Liver (tissue), 9 donors: ENCODE results near the gene NCOA3. TPM values are rescaled to one million over a fixed set of nuclear protein-coding genes. Genes with fewer than 3 reads are reported as not detected.
A peak's percentile ranks its signal among the peaks of the same experiment; 100 is the strongest.

Source experiments
- DNase-seq: peaks from one replicate; pipeline ENCODE4 v3.0.0-alpha.2; 2017; ENCODE audit warnings: low spot score
- H3K27ac ChIP-seq, 2 donors: one replicate each; pipeline ENCODE4 v1.7.0; 2013; ENCODE audit warnings: inconsistent platforms in 2 of 2, low read length in 2 of 2, control low read depth in 1 of 2, low read depth in 1 of 2, mild to moderate bottlenecking in 1 of 2
- H3K27me3 ChIP-seq, 4 donors: one replicate each; pipeline versions ENCODE4 v1.6.1 to v1.7.0; 2013; ENCODE audit warnings: low read length in 3 of 4, inconsistent platforms in 1 of 4, mild to moderate bottlenecking in 1 of 4, moderate library complexity in 1 of 4; ENCODE audit not compliant: control insufficient read depth in 4 of 4, insufficient read depth in 4 of 4
- H3K36me3 ChIP-seq, 4 donors: one replicate each; pipeline versions ENCODE4 v1.6.1 to v1.7.0; 2013; ENCODE audit warnings: low read length in 3 of 4, mild to moderate bottlenecking in 3 of 4, low read depth in 1 of 4, moderate library complexity in 1 of 4; ENCODE audit not compliant: control insufficient read depth in 4 of 4, insufficient read depth in 3 of 4
- H3K4me1 ChIP-seq, 4 donors: one replicate each; pipeline versions ENCODE4 v1.6.1 to v1.7.0; 2013; ENCODE audit warnings: low read length in 3 of 4, mild to moderate bottlenecking in 3 of 4, moderate library complexity in 1 of 4; ENCODE audit not compliant: control insufficient read depth in 4 of 4, insufficient read depth in 4 of 4
- H3K4me3 ChIP-seq, 3 donors: one replicate each; pipeline versions ENCODE4 v1.6.1 to v1.7.0; 2013; ENCODE audit warnings: low read length in 3 of 3, control low read depth in 1 of 3, low read depth in 1 of 3, mild to moderate bottlenecking in 1 of 3
- H3K9ac ChIP-seq, 2 donors: one replicate each; pipeline ENCODE4 v1.7.0; 2013; ENCODE audit warnings: low read length in 2 of 2, mild to moderate bottlenecking in 2 of 2, moderate library complexity in 2 of 2, control low read depth in 1 of 2, low read depth in 1 of 2
- H3K9me3 ChIP-seq, 4 donors: one replicate each; pipeline versions ENCODE4 v1.6.1 to v1.7.0; 2013; ENCODE audit warnings: low read length in 3 of 4; ENCODE audit not compliant: control insufficient read depth in 4 of 4
- ATF3 ChIP-seq: IDR thresholded peaks from 2 replicates; pipeline ENCODE4 v1.6.1; 2016; ENCODE audit warnings: antibody characterized with exemption
- EGR1 ChIP-seq, 2 donors: IDR thresholded peaks; 2 replicates each; pipeline ENCODE4 v1.6.1; 2016 to 2018; ENCODE audit warnings: antibody characterized with exemption in 2 of 2, low read depth in 2 of 2
- FOXA1 ChIP-seq: IDR thresholded peaks from 2 replicates; pipeline ENCODE4 v1.6.1; 2016; ENCODE audit warnings: antibody characterized with exemption
- FOXA2 ChIP-seq: IDR thresholded peaks from 2 replicates; pipeline ENCODE4 v1.6.1; 2016; ENCODE audit warnings: antibody characterized with exemption
- GABPA ChIP-seq, 2 donors: IDR thresholded peaks in 1 of 2; conservative IDR thresholded peaks in 1 of 2; 2 replicates each; pipeline ENCODE4 v1.6.1; 2016; ENCODE audit warnings: antibody characterized with exemption in 2 of 2, mild to moderate bottlenecking in 1 of 2, moderate library complexity in 1 of 2
- HNF4A ChIP-seq, 2 donors: conservative IDR thresholded peaks; 2 replicates each; pipeline ENCODE4 v1.6.1; 2016; ENCODE audit warnings: antibody characterized with exemption in 2 of 2, mild to moderate bottlenecking in 2 of 2
- HNF4G ChIP-seq: IDR thresholded peaks from 2 replicates; pipeline ENCODE4 v1.6.1; 2016; ENCODE audit warnings: antibody characterized with exemption
- JUND ChIP-seq, 2 donors: IDR thresholded peaks; 2 replicates each; pipeline ENCODE4 v1.6.1; 2016; ENCODE audit warnings: antibody characterized with exemption in 2 of 2
- NR2F2 ChIP-seq: IDR thresholded peaks from 2 replicates; pipeline ENCODE4 v1.6.1; 2016; ENCODE audit warnings: antibody characterized with exemption
- RAD21 ChIP-seq, 2 donors: IDR thresholded peaks; 2 replicates each; pipeline ENCODE4 v1.6.1; 2016; ENCODE audit warnings: antibody characterized with exemption in 2 of 2, mild to moderate bottlenecking in 2 of 2
- REST ChIP-seq: IDR thresholded peaks from 2 replicates; pipeline ENCODE4 v1.6.1; 2016; ENCODE audit warnings: antibody characterized with exemption, mild to moderate bottlenecking
- RXRA ChIP-seq, 2 donors: IDR thresholded peaks; 2 replicates each; pipeline ENCODE4 v1.6.1; 2017 to 2018; ENCODE audit warnings: antibody characterized with exemption in 2 of 2, mild to moderate bottlenecking in 1 of 2
- SP1 ChIP-seq: IDR thresholded peaks from 2 replicates; pipeline ENCODE4 v1.6.1; 2018; ENCODE audit warnings: antibody characterized with exemption, mild to moderate bottlenecking
- TAF1 ChIP-seq: conservative IDR thresholded peaks from 2 replicates; pipeline ENCODE4 v1.6.1; 2016; ENCODE audit warnings: antibody characterized with exemption, mild to moderate bottlenecking
- YY1 ChIP-seq: IDR thresholded peaks from 2 replicates; pipeline ENCODE4 v1.6.1; 2016; ENCODE audit warnings: antibody characterized with exemption, mild to moderate bottlenecking
- WGBS: extraction: QIAGEN DNeasy Blood & Tissue Kit; methylation state at CpG from one replicate; pipeline ENCODE4 v1.1.7; 2013; 5-methylcytosine and 5-hydroxymethylcytosine counted together
- polyA plus RNA-seq, 2 donors: library from polyadenylated mRNA; stranded (reverse) in 1 of 2; unstranded in 1 of 2; fragments of 200-250 nt in 1 of 2; fragments of >200 nt in 1 of 2; fragmentation: Nextera tagmentation in 1 of 2; extraction: Ambion mirVana in 1 of 2; gene quantifications; one replicate each; pipeline versions ENCODE4 v1.2.1 to v1.2.3, GENCODE V29; 2013 to 2015
- total RNA-seq, 2 donors: library from RNA; depleted of rRNA; stranded (reverse); fragments of >200 nt; gene quantifications; one replicate each; pipeline ENCODE4 v1.2.3, GENCODE V29; 2014
- TF ChIP-seq, protein P1 (sequence below): IDR thresholded peaks from 2 replicates; pipeline ENCODE4 v1.6.1; 2016; ENCODE audit warnings: antibody characterized with exemption
- TF ChIP-seq, protein P2 (sequence below): IDR thresholded peaks from 2 replicates; pipeline ENCODE4 v1.6.1; 2016; ENCODE audit warnings: antibody characterized with exemption
- TF ChIP-seq, protein P3 (sequence below): fragments of 150-350 bp; IDR thresholded peaks from 2 replicates; pipeline ENCODE4 v1.5.1; 2017; ENCODE audit warnings: improper control_type of control experiment, low read depth, low read length; ENCODE audit not compliant: missing input control
- donor health status: healthy.
- donor health status: healthy.
- donor health status: healthy.
- donor health status: healthy.
- donor health status: healthy.

NCOA3 gene
- total and polyA plus RNA-seq, 4 donors = 3.8 to 18.2 (median 8.9) TPM

GRCh38 chr20:47464380-47465101, 37.1 kb upstream of the NCOA3 start:
- Histone ChIP-seq H3K36me3 (no peaks in the 10 kb centered on the region), H3K4me1 (peaks cover 7 to 11% (median 9%) of the 10 kb centered on the region in 4 donors), H3K27me3 (no peaks in the 10 kb centered on the region), H3K4me3 (no peak overlapping the region), H3K9me3 (no peaks in the 10 kb centered on the region), H3K9ac (no peak overlapping the region), H3K27ac (peak overlapping the region; percentile 34 to 53)
- 35% methylated on average over 11 of the region's 11 CpGs for WGBS
- TF ChIP-seq FOXA2 (peak; percentile 76), HNF4A (conservative IDR thresholded peaks at IDR 0.05) (peak; percentile 65 to 79), RAD21 (IDR thresholded peaks at IDR 0.05) (peak; percentile 61 to 72), JUND (IDR thresholded peaks at IDR 0.05) (peak; percentile 99), SP1 (peak; percentile 89), YY1 (peak; percentile 83), FOXA1 (peak; percentile 84), TAF1 (no peak), GABPA (IDR thresholded peaks at IDR 0.05 in 1 of 2, conservative IDR thresholded peaks at IDR 0.05 in 1 of 2) (no peak), REST (peak; percentile 70), RXRA (IDR thresholded peaks at IDR 0.05) (peak; percentile 72 to 91), EGR1 (IDR thresholded peaks at IDR 0.05; ENCODE audit: low read depth in 2 of 2) (peak in 1 of 2 donors; percentile 72), NR2F2 (no peak), ATF3 (peak; percentile 91), HNF4G (peak; percentile 57)
- TF ChIP-seq, protein P1, sequence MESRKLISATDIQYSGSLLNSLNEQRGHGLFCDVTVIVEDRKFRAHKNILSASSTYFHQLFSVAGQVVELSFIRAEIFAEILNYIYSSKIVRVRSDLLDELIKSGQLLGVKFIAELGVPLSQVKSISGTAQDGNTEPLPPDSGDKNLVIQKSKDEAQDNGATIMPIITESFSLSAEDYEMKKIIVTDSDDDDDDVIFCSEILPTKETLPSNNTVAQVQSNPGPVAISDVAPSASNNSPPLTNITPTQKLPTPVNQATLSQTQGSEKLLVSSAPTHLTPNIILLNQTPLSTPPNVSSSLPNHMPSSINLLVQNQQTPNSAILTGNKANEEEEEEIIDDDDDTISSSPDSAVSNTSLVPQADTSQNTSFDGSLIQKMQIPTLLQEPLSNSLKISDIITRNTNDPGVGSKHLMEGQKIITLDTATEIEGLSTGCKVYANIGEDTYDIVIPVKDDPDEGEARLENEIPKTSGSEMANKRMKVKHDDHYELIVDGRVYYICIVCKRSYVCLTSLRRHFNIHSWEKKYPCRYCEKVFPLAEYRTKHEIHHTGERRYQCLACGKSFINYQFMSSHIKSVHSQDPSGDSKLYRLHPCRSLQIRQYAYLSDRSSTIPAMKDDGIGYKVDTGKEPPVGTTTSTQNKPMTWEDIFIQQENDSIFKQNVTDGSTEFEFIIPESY = peak; percentile 87
- TF ChIP-seq, protein P2, sequence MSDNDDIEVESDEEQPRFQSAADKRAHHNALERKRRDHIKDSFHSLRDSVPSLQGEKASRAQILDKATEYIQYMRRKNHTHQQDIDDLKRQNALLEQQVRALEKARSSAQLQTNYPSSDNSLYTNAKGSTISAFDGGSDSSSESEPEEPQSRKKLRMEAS = peak; percentile 97
- TF ChIP-seq, protein P3, sequence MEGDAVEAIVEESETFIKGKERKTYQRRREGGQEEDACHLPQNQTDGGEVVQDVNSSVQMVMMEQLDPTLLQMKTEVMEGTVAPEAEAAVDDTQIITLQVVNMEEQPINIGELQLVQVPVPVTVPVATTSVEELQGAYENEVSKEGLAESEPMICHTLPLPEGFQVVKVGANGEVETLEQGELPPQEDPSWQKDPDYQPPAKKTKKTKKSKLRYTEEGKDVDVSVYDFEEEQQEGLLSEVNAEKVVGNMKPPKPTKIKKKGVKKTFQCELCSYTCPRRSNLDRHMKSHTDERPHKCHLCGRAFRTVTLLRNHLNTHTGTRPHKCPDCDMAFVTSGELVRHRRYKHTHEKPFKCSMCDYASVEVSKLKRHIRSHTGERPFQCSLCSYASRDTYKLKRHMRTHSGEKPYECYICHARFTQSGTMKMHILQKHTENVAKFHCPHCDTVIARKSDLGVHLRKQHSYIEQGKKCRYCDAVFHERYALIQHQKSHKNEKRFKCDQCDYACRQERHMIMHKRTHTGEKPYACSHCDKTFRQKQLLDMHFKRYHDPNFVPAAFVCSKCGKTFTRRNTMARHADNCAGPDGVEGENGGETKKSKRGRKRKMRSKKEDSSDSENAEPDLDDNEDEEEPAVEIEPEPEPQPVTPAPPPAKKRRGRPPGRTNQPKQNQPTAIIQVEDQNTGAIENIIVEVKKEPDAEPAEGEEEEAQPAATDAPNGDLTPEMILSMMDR = peak; percentile 66
- peak; percentile 38 for DNase-seq
